Caco-2 (cell line): ENCODE data around the gene ANKRD52. TPM values are rescaled to one million over a fixed set of nuclear protein-coding genes. Genes with fewer than 3 reads are reported as not detected.

ENCODE experiments used
- BruUV-seq: library from RNA; stranded (reverse); fragments of 400-500 nt; replicated peaks from 2 replicates; lab custom pipeline; 2021; lab: Mats Ljungman, UMichigan
- CTCF ChIA-PET: fragments of 300-600 bp; sonication (Branson Sonifier 250); formaldehyde crosslinking; loops from one replicate; lab custom pipeline; 2022; ENCODE audit warnings: antibody characterized with exemption; lab: Charles Lee
- POLR2A ChIA-PET: fragments of 300-600 bp; sonication (Branson Sonifier 250); formaldehyde crosslinking; loops from one replicate; lab custom pipeline; 2022; ENCODE audit warnings: antibody characterized with exemption; lab: Charles Lee
- DNase-seq, 2 experiments: peaks; one replicate each; pipeline versions ENCODE4 v3.0.0 to v3.0.0-alpha.2; 2020 to 2022
- H3K27me3 ChIP-seq: replicated peaks from 2 replicates; pipeline ENCODE4 v1.6.0; 2011; ENCODE audit warnings: low read length; ENCODE audit not compliant: control insufficient read depth, insufficient read depth
- H3K36me3 ChIP-seq: 2 replicates; pipeline ENCODE4 v1.5.1; 2011; ENCODE audit warnings: low read length; ENCODE audit not compliant: control insufficient read depth, insufficient read depth
- H3K4me1 ChIP-seq: fragments of 250-450 bp; sonication (Bioruptor Pico); 2 replicates; pipeline ENCODE4 v1.5.1; 2020; ENCODE audit warnings: mild to moderate bottlenecking
- H3K4me3 ChIP-seq: 2 replicates; pipeline ENCODE4 v1.5.1; 2011; ENCODE audit warnings: low read depth, mild to moderate bottlenecking, control low read depth, low read length
- H3K9me3 ChIP-seq: fragments of 250-450 bp; sonication (Bioruptor Pico); 2 replicates; pipeline ENCODE4 v1.5.1; 2020; ENCODE audit warnings: mild to moderate bottlenecking, moderate library complexity
- H3K27ac Mint-ChIP-seq: one replicate; pipeline ENCODE4 v1.8.0; 2022; ENCODE audit warnings: mixed read lengths; ENCODE audit not compliant: unreplicated experiment
- H3K27me3 Mint-ChIP-seq: one replicate; pipeline ENCODE4 v1.8.0; 2022; ENCODE audit warnings: mixed read lengths; ENCODE audit not compliant: insufficient read depth, unreplicated experiment
- H3K36me3 Mint-ChIP-seq: one replicate; pipeline ENCODE4 v1.8.0; 2022; ENCODE audit warnings: mild to moderate bottlenecking, mixed read lengths; ENCODE audit not compliant: insufficient read depth, unreplicated experiment
- H3K4me1 Mint-ChIP-seq: one replicate; pipeline ENCODE4 v1.8.0; 2022; ENCODE audit warnings: low read depth, mixed read lengths; ENCODE audit not compliant: unreplicated experiment
- H3K4me3 Mint-ChIP-seq: one replicate; pipeline ENCODE4 v1.8.0; 2022; ENCODE audit warnings: mild to moderate bottlenecking, moderate library complexity, mixed read lengths; ENCODE audit not compliant: unreplicated experiment
- H3K9me3 Mint-ChIP-seq: one replicate; pipeline ENCODE4 v1.8.0; 2022; ENCODE audit warnings: mixed read lengths; ENCODE audit not compliant: unreplicated experiment
- CTCF ChIP-seq, 2 experiments: fragments of 200-600 bp in 1 of 2; IDR thresholded peaks; 1 replicate in 1 of 2; 2 replicates in 1 of 2; pipeline versions ENCODE4 v1.5.1 to v1.8.0; 2011 to 2022; ENCODE audit warnings: antibody characterized with exemption in 1 of 2, control low read depth in 1 of 2, inconsistent platforms in 1 of 2, low read depth in 1 of 2, low read length in 1 of 2, mild to moderate bottlenecking in 1 of 2, moderate library complexity in 1 of 2; ENCODE audit not compliant: insufficient read depth in 1 of 2, severe bottlenecking in 1 of 2, unreplicated experiment in 1 of 2
- intact Hi-C: fragments of 100-400 bp; cut with micrococcal nuclease; formaldehyde crosslinking; loops from one replicate; pipeline ENCODE4 v1.10.0; 2022; ENCODE audit not compliant: unreplicated experiment
- total RNA-seq: library from RNA; stranded (reverse); gene quantifications from 2 replicates; pipeline ENCODE4 v1.2.3, GENCODE V29; 2022

Gene ANKRD52
- total RNA-seq, 1 experiment from 2014 or later = 34.6 TPM

- POLR2A ChIA-PET = no interaction called here
- DNase-seq = no peak
- Mint-ChIP-seq H3K27me3 (no peaks in the 10 kb centered on the region), H3K27ac (no peak overlapping the region), H3K9me3 (no peaks in the 10 kb centered on the region), H3K36me3 (peaks cover 39% of the 10 kb centered on the region), H3K4me3 (no peak overlapping the region), H3K4me1 (peaks cover 17% of the 10 kb centered on the region)
- Histone ChIP-seq H3K27me3 (no peaks in the 10 kb centered on the region), H3K9me3 (no peaks in the 10 kb centered on the region), H3K4me3 (no peak overlapping the region), H3K36me3 (no peaks in the 10 kb centered on the region), H3K4me1 (peaks cover 8% of the 10 kb centered on the region; the same call in 1 of the 2 replicates)
- intact Hi-C loops = no loop called here
- no TSS peak for BruUV-seq
- CTCF ChIA-PET = no interaction called here
- no peak for TF ChIP-seq CTCF (IDR thresholded peaks at IDR 0.05; ENCODE audit: insufficient read depth in 1 of 2, low read depth in 1 of 2, low read length in 1 of 2, severe bottlenecking in 1 of 2, unreplicated experiment in 1 of 2)
Observed at GRCh38 chr12:56243731-56244181, 14.4 kb downstream of the ANKRD52 start.

DNA sequence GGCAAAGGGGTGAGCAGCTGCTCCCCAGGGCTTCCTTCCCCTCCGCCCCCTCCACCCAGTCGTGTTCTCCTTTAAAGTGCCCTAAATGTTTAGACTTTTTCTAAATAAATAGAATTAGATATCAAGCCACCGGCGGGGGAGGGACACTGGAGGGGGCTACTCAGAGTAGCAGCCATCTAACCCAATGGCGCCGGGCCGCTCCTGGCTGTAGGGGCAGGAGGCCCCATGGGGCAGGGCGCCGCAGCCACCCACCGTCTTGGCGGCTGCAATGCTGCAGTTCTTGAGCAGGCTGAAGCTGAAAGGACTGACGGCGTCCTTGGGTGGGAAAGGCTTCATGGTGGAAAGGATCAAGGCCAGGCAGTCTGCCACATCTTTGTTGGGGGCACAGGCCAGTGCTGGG lies 15.2 kb downstream of the ANKRD52 start:
- intact Hi-C loops = no loop called here
- peaks cover 8% of the 10 kb centered on the region; the same call in 1 of the 2 replicates for H3K4me1 ChIP-seq
- Mint-ChIP-seq H3K4me3 (no peak overlapping the region), H3K9me3 (no peaks in the 10 kb centered on the region), H3K27ac (no peak overlapping the region), H3K36me3 (peaks cover 46% of the 10 kb centered on the region), H3K4me1 (peaks cover 17% of the 10 kb centered on the region), H3K27me3 (no peaks in the 10 kb centered on the region)
- no peak overlapping the region for H3K4me3 ChIP-seq
- no peaks in the 10 kb centered on the region for H3K27me3 ChIP-seq
- H3K36me3 ChIP-seq = no peaks in the 10 kb centered on the region
- no peak for DNase-seq
- no TSS peak for BruUV-seq
- POLR2A ChIA-PET = no interaction called here
- CTCF ChIA-PET = no interaction called here
- H3K9me3 ChIP-seq = no peaks in the 10 kb centered on the region
- no peak for TF ChIP-seq CTCF (IDR thresholded peaks at IDR 0.05; ENCODE audit: insufficient read depth in 1 of 2, low read depth in 1 of 2, low read length in 1 of 2, severe bottlenecking in 1 of 2, unreplicated experiment in 1 of 2)

GRCh38 chr12:56241424-56242303 lies 16.5 kb downstream of the ANKRD52 start:
- no peak for TF ChIP-seq CTCF (IDR thresholded peaks at IDR 0.05; ENCODE audit: insufficient read depth in 1 of 2, low read depth in 1 of 2, low read length in 1 of 2, severe bottlenecking in 1 of 2, unreplicated experiment in 1 of 2)
- no peaks in the 10 kb centered on the region; the same call in 1 of the 2 replicates for H3K36me3 ChIP-seq
- H3K4me1 ChIP-seq = peaks cover 8% of the 10 kb centered on the region; the same call in 1 of the 2 replicates
- Mint-ChIP-seq H3K27me3 (no peaks in the 10 kb centered on the region), H3K27ac (peak overlapping the region; percentile 45), H3K36me3 (peaks cover 45% of the 10 kb centered on the region), H3K9me3 (no peaks in the 10 kb centered on the region), H3K4me3 (no peak overlapping the region), H3K4me1 (peaks cover 17% of the 10 kb centered on the region)
- H3K4me3 ChIP-seq = no peak overlapping the region
- DNase-seq = no peak
- H3K9me3 ChIP-seq = no peaks in the 10 kb centered on the region
- intact Hi-C loops = no loop called here
- CTCF ChIA-PET = no interaction called here
- POLR2A ChIA-PET = no interaction called here
- H3K27me3 ChIP-seq = no peaks in the 10 kb centered on the region
- BruUV-seq = TSS peak; percentile 6
